NCI-H748 (cell line): ENCODE data around the gene TNFRSF8.
A peak's percentile ranks its signal among the peaks of the same experiment; 100 is the strongest.
"Not testable (repeated sequence)": the region's sequence is repeated elsewhere in the genome, so short reads cannot be mapped to it uniquely, and the experiment has no call there.

Experiments
- DNase-seq: peaks from one replicate; lab custom pipeline; 2025; ENCODE audit not compliant: unreplicated experiment; lab: John Stamatoyannopoulos, UW

TNFRSF8 gene

GRCh38 chr1:12063141-12064072, at the start of gene TNFRSF8:
TNFRSF8 (plus strand) TSS chr1:12063303; CDS start chr1:12063599, 296 bp downstream.
- peak; percentile 15 for DNase-seq

GRCh38 chr1:12014141-12014991, 48.7 kb upstream of the TNFRSF8 start:
- DNase-seq, result no peak

- DNase-seq, result no peak
Observed at GRCh38 chr1:12015001-12015491, 48.1 kb upstream of the TNFRSF8 start.

GRCh38 chr1:12015499-12015898, 47.6 kb upstream of the TNFRSF8 start:
- no peak for DNase-seq

- no peak for DNase-seq
Observed at GRCh38 chr1:12016182-12016581, 46.9 kb upstream of the TNFRSF8 start.

- DNase-seq, result no peak
Observed at GRCh38 chr1:12019858-12020509, 43.1 kb upstream of the TNFRSF8 start.

GRCh38 chr1:12021616-12022015, 41.5 kb upstream of the TNFRSF8 start:
- DNase-seq, result no peak

GRCh38 chr1:12022036-12022435, 41.1 kb upstream of the TNFRSF8 start:
- no peak for DNase-seq

GRCh38 chr1:12026586-12026985, 36.5 kb upstream of the TNFRSF8 start:
- no peak for DNase-seq

GRCh38 chr1:12028248-12028647, 34.9 kb upstream of the TNFRSF8 start:
- no peak for DNase-seq

- no peak for DNase-seq
Observed at GRCh38 chr1:12028957-12029511, 34.1 kb upstream of the TNFRSF8 start.

GRCh38 chr1:12029720-12030339, 33.3 kb upstream of the TNFRSF8 start:
- no peak for DNase-seq

GRCh38 chr1:12031039-12031980, 31.8 kb upstream of the TNFRSF8 start:
- no peak for DNase-seq

- DNase-seq, result no peak
Observed at GRCh38 chr1:12032161-12032621, 30.9 kb upstream of the TNFRSF8 start.

- DNase-seq, result not testable (repeated sequence)
Observed at GRCh38 chr1:12033441-12033840, 29.7 kb upstream of the TNFRSF8 start.

GRCh38 chr1:12034381-12034801, 28.7 kb upstream of the TNFRSF8 start:
- no peak for DNase-seq

GRCh38 chr1:12035312-12035711, 27.8 kb upstream of the TNFRSF8 start:
- DNase-seq, result no peak

GRCh38 chr1:12037486-12038355, 25.4 kb upstream of the TNFRSF8 start:
- no peak for DNase-seq
